A673 (cell line): Measurements from ENCODE around the gene SOX11. TPM values are rescaled to one million over a fixed set of nuclear protein-coding genes. Genes with fewer than 3 reads are reported as not detected.

Experiments
- BruUV-seq: library from RNA; stranded (reverse); fragments of 400-500 nt; replicated peaks from 2 replicates; lab custom pipeline; 2021; lab: Mats Ljungman, UMichigan
- CTCF ChIA-PET: fragments of 300-600 bp; sonication (Branson Sonifier 250); formaldehyde crosslinking; loops from one replicate; lab custom pipeline; 2022; ENCODE audit warnings: antibody characterized with exemption; lab: Charles Lee
- POLR2A ChIA-PET: fragments of 300-600 bp; sonication (Branson Sonifier 250); formaldehyde crosslinking; loops from one replicate; lab custom pipeline; 2022; ENCODE audit warnings: antibody characterized with exemption; ENCODE audit not compliant: low non-redundant PET; lab: Charles Lee
- DNase-seq: peaks from one replicate; pipeline ENCODE4 v3.0.0-alpha.2; 2015; ENCODE audit warnings: low spot score
- H3K27ac ChIP-seq: fragments of 200-600 bp; sonication (generic); 2 replicates; pipeline ENCODE4 v1.5.1; 2016; ENCODE audit warnings: mixed run types, low read depth, mild to moderate bottlenecking, mixed read lengths, antibody characterized with exemption, low read length; ENCODE audit not compliant: poor library complexity, severe bottlenecking
- H3K27me3 ChIP-seq: fragments of 200-600 bp; sonication (generic); replicated peaks from 2 replicates; pipeline ENCODE4 v1.6.1; 2017; ENCODE audit warnings: mixed run types, low read depth, mild to moderate bottlenecking, mixed read lengths, antibody characterized with exemption, low read length; ENCODE audit not compliant: insufficient read depth, poor library complexity
- H3K36me3 ChIP-seq: fragments of 200-600 bp; sonication (generic); 2 replicates; pipeline ENCODE4 v1.6.1; 2016; ENCODE audit warnings: mixed run types, mild to moderate bottlenecking, mixed read lengths, antibody characterized with exemption, low read length; ENCODE audit not compliant: insufficient read depth, poor library complexity, severe bottlenecking
- H3K4me1 ChIP-seq: fragments of 200-600 bp; sonication (generic); 2 replicates; pipeline ENCODE4 v1.6.1; 2017; ENCODE audit warnings: mixed run types, mild to moderate bottlenecking, mixed read lengths, antibody characterized with exemption, low read length; ENCODE audit not compliant: insufficient read depth, poor library complexity, severe bottlenecking
- H3K4me3 ChIP-seq: fragments of 200-600 bp; sonication (generic); 2 replicates; pipeline ENCODE4 v1.5.1; 2016; ENCODE audit warnings: low read depth, mixed run types, mild to moderate bottlenecking, mixed read lengths, low read length; ENCODE audit not compliant: poor library complexity, severe bottlenecking
- H3K9me3 ChIP-seq: fragments of 200-600 bp; sonication (generic); 2 replicates; pipeline ENCODE4 v1.6.1; 2016; ENCODE audit warnings: mixed run types, low read depth, mild to moderate bottlenecking, mixed read lengths, antibody characterized with exemption, low read length; ENCODE audit not compliant: poor library complexity, severe bottlenecking
- EZH2 ChIP-seq: fragments of 200-600 bp; sonication (generic); IDR thresholded peaks from 2 replicates; pipeline ENCODE4 v1.6.1; 2017; ENCODE audit warnings: borderline replicate concordance, low read depth, mild to moderate bottlenecking, mixed read lengths, antibody characterized with exemption, low read length; ENCODE audit not compliant: poor library complexity, severe bottlenecking
- intact Hi-C: fragments of 100-400 bp; cut with micrococcal nuclease; formaldehyde crosslinking; loops from one replicate; pipeline ENCODE4 v1.10.0; 2022; ENCODE audit not compliant: unreplicated experiment
- total RNA-seq: library from RNA; stranded (reverse); gene quantifications from 2 replicates; pipeline ENCODE4 v1.2.3, GENCODE V29; 2021
- TF ChIP-seq, protein P1 (sequence below): fragments of 300-800, 200-600 bp; sonication (generic); conservative IDR thresholded peaks from 2 replicates; pipeline ENCODE4 v1.5.1; 2017; ENCODE audit warnings: low read depth, mild to moderate bottlenecking, antibody characterized with exemption, low read length, moderate library complexity, mixed read lengths

SOX11 gene
- total RNA-seq, 1 experiment from 2014 or later, result 73.9 TPM

DNA sequence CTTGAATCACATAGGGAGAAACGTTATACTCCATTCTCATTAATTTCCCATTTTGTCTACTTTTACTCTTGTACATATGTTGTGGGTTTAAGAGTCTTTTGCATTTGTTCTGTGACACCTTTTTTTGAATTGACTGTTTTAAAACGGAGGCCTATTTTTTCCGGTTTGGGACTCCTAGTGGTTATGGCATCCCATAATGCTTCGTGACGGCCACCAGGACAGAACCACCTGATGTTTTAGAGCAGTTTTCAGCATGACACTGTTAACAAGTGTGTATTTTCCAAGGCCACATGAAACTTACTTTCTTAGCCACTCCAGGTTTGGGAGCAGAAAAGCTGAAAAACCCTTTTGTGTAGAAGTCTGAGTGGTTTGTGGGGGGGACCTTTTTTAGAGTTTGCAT lies 8.4 kb downstream of the SOX11 start:
- no peak for TF ChIP-seq EZH2
- TF ChIP-seq, protein P1, sequence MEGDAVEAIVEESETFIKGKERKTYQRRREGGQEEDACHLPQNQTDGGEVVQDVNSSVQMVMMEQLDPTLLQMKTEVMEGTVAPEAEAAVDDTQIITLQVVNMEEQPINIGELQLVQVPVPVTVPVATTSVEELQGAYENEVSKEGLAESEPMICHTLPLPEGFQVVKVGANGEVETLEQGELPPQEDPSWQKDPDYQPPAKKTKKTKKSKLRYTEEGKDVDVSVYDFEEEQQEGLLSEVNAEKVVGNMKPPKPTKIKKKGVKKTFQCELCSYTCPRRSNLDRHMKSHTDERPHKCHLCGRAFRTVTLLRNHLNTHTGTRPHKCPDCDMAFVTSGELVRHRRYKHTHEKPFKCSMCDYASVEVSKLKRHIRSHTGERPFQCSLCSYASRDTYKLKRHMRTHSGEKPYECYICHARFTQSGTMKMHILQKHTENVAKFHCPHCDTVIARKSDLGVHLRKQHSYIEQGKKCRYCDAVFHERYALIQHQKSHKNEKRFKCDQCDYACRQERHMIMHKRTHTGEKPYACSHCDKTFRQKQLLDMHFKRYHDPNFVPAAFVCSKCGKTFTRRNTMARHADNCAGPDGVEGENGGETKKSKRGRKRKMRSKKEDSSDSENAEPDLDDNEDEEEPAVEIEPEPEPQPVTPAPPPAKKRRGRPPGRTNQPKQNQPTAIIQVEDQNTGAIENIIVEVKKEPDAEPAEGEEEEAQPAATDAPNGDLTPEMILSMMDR, result no peak
- DNase-seq, result no peak
- intact Hi-C loops, result no loop called here
- peaks cover 22% of the 10 kb centered on the region for H3K4me1 ChIP-seq
- H3K27ac ChIP-seq, result no peak overlapping the region
- no peaks in the 10 kb centered on the region for H3K9me3 ChIP-seq
- peaks cover 15% of the 10 kb centered on the region for H3K36me3 ChIP-seq
- no peaks in the 10 kb centered on the region for H3K27me3 ChIP-seq
- ChIA-PET CTCF (no interaction called here), POLR2A (interaction anchor here (0.7 kb wide), 1 partner anchor 30 kb away, joined by 4 read pairs; no protein-coding TSS in a partner anchor)
- H3K4me3 ChIP-seq, result no peak overlapping the region
- BruUV-seq, result no TSS peak

DNA sequence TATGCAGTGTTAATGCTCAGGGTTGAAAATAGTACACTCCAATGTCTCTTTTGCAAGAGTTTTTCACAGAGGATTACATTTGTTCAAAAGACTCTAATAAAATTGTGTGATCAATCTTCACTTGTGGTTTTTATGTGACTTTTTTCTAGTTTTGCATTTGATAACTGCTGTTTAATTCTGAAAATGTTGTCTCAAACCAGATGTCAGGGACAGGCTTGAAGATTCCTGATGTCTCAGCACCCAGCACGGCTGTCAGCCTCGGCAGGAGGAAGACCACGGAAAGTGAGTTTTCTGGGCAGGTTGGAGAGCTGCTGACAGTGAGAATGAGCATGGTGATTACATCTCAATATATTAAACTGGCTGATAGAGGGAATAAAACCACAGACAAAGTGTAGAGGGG lies 9.1 kb downstream of the SOX11 start:
- DNase-seq, result no peak
- TF ChIP-seq, protein P1, result no peak
- TF ChIP-seq EZH2, result no peak
- ChIA-PET POLR2A (interaction anchor here (0.7 kb wide), 1 partner anchor 29 kb away, joined by 4 read pairs; no protein-coding TSS in a partner anchor), CTCF (no interaction called here)
- Histone ChIP-seq H3K9me3 (no peaks in the 10 kb centered on the region), H3K27me3 (no peaks in the 10 kb centered on the region), H3K36me3 (peaks cover 15% of the 10 kb centered on the region), H3K27ac (no peak overlapping the region), H3K4me3 (no peak overlapping the region), H3K4me1 (peaks cover 22% of the 10 kb centered on the region)
- intact Hi-C loops, result no loop called here
- BruUV-seq, result no TSS peak

DNA sequence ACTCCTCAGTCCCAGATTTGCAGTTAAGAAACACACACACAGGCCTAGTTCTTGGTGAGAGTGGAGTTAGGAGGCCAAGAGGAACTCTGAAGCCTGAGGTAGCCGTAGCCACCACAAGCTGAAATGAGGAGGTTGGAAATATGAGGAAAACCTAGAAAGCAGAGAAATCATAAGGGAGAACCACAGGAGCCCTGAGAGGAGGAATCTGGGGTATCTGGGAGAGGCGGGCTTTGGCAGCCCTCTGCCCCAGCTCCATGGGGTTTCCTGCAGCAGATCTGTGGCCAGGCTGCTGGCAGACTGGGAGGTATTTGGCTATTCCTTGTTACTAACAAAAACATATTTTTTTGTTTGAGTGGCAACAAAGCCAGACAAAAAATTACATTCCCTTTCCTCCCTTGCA lies 11.0 kb downstream of the SOX11 start:
- CTCF ChIA-PET, result no interaction called here

More for the DNA sequence above, 11.0 kb downstream of the SOX11 start:
- H3K27me3 ChIP-seq, result no peaks in the 10 kb centered on the region
- no peak for DNase-seq
- H3K27ac ChIP-seq, result no peak overlapping the region
- no TSS peak for BruUV-seq
- POLR2A ChIA-PET, result no interaction called here
- H3K4me1 ChIP-seq, result peaks cover 17% of the 10 kb centered on the region
- no peak overlapping the region for H3K4me3 ChIP-seq
- intact Hi-C loops, result no loop called here
- no peak for TF ChIP-seq EZH2
- TF ChIP-seq, protein P1, result no peak
- no peaks in the 10 kb centered on the region for H3K9me3 ChIP-seq
- H3K36me3 ChIP-seq, result peaks cover 15% of the 10 kb centered on the region
